Measurements from ENCODE around the gene RUVBL1.

GRCh38 chr3:128066114-128066513 lies 57.5 kb downstream of the RUVBL1 start:
- TF ChIP-seq RAD21 (IDR thresholded peaks at IDR 0.05; ENCODE audit: low read length) (no peak), USF2 (IDR thresholded peaks at IDR 0.05; ENCODE audit: low read depth, low read length) (no peak), POLR2A (IDR thresholded peaks at IDR 0.05; ENCODE audit: low read depth, low read length) (no peak), RFX5 (IDR thresholded peaks at IDR 0.05; ENCODE audit: low read depth, low read length) (no peak), MAFK (IDR thresholded peaks at IDR 0.05; ENCODE audit: low read depth, low read length) (no peak), RCOR1 (IDR thresholded peaks at IDR 0.05; ENCODE audit: insufficient replicate concordance, low read length) (no peak), CTCF (conservative IDR thresholded peaks at IDR 0.05; ENCODE audit: low read depth, low read length) (no peak), MXI1 (IDR thresholded peaks at IDR 0.05; ENCODE audit: borderline replicate concordance, low read depth, low read length) (no peak), ELK1 (IDR thresholded peaks at IDR 0.05; ENCODE audit: borderline replicate concordance, low read depth, low read length) (no peak), FOS (IDR thresholded peaks at IDR 0.05; ENCODE audit: low read depth, low read length) (no peak)

Data from IMR-90 (cell line).